H9 (cell line): ENCODE data around the gene GSS. TPM values are rescaled to one million over a fixed set of nuclear protein-coding genes. Genes with fewer than 3 reads are reported as not detected.

Source experiments
- DNase-seq: peaks from one replicate; pipeline ENCODE4 v3.0.0-alpha.2; 2017
- H2AFZ ChIP-seq: one replicate; pipeline ENCODE4 v1.6.1; 2013; ENCODE audit warnings: mild to moderate bottlenecking, low read length, control low read depth, moderate library complexity
- H2AK5ac ChIP-seq: 2 replicates; pipeline ENCODE4 v1.6.1; 2013; ENCODE audit warnings: low read length, control low read depth, mixed read lengths; ENCODE audit not compliant: insufficient read length
- H2BK120ac ChIP-seq: one replicate; pipeline ENCODE4 v1.6.1; 2013; ENCODE audit warnings: low read depth, mild to moderate bottlenecking, low read length, control low read depth, inconsistent platforms; ENCODE audit not compliant: poor library complexity, severe bottlenecking
- H2BK12ac ChIP-seq: 2 replicates; pipeline ENCODE4 v1.6.1; 2013; ENCODE audit warnings: low read length, control low read depth, mixed read lengths, low read depth; ENCODE audit not compliant: insufficient read length
- H2BK15ac ChIP-seq: 2 replicates; pipeline ENCODE4 v1.6.1; 2013; ENCODE audit warnings: low read depth, low read length, control low read depth
- H2BK20ac ChIP-seq: one replicate; pipeline ENCODE4 v1.6.1; 2013; ENCODE audit warnings: low read depth, mild to moderate bottlenecking, low read length, control low read depth, inconsistent platforms; ENCODE audit not compliant: poor library complexity, severe bottlenecking
- H2BK5ac ChIP-seq: 2 replicates; pipeline ENCODE4 v1.6.1; 2013; ENCODE audit warnings: low read length, control low read depth, mixed read lengths; ENCODE audit not compliant: insufficient read length
- H3K14ac ChIP-seq: 2 replicates; pipeline ENCODE4 v1.6.1; 2013; ENCODE audit warnings: low read length, control low read depth; ENCODE audit not compliant: insufficient read depth
- H3K18ac ChIP-seq: 2 replicates; pipeline ENCODE4 v1.6.1; 2013; ENCODE audit warnings: low read depth, mild to moderate bottlenecking, mixed read lengths, low read length, control low read depth; ENCODE audit not compliant: insufficient read length
- H3K23ac ChIP-seq: 2 replicates; pipeline ENCODE4 v1.6.1; 2013; ENCODE audit warnings: low read length, control low read depth, mixed read lengths, low read depth; ENCODE audit not compliant: insufficient read length
- H3K23me2 ChIP-seq: 2 replicates; pipeline ENCODE4 v1.6.1; 2013; ENCODE audit warnings: low read depth, mild to moderate bottlenecking, mixed read lengths, low read length, control low read depth; ENCODE audit not compliant: insufficient read length, poor library complexity, severe bottlenecking
- H3K27ac ChIP-seq: 2 replicates; pipeline ENCODE4 v1.5.1; 2013; ENCODE audit warnings: low read length, control low read depth, mixed read lengths, low read depth; ENCODE audit not compliant: insufficient read length
- H3K27me3 ChIP-seq: 2 replicates; pipeline ENCODE4 v1.6.1; 2013; ENCODE audit warnings: low read length, control low read depth, inconsistent platforms; ENCODE audit not compliant: insufficient read depth
- H3K4ac ChIP-seq: 2 replicates; pipeline ENCODE4 v1.6.1; 2013; ENCODE audit warnings: low read depth, mild to moderate bottlenecking, control low read depth, inconsistent platforms, low read length, moderate library complexity
- H3K4me1 ChIP-seq: 2 replicates; pipeline ENCODE4 v1.6.1; 2013; ENCODE audit warnings: low read length, control low read depth, inconsistent platforms; ENCODE audit not compliant: insufficient read depth
- H3K4me2 ChIP-seq: 2 replicates; pipeline ENCODE4 v1.6.1; 2013; ENCODE audit warnings: low read length, control low read depth, mixed read lengths; ENCODE audit not compliant: insufficient read length, insufficient read depth
- H3K56ac ChIP-seq: 2 replicates; pipeline ENCODE4 v1.6.1; 2013; ENCODE audit warnings: low read depth, mild to moderate bottlenecking, mixed read lengths, low read length, control low read depth; ENCODE audit not compliant: insufficient read length
- H3K79me1 ChIP-seq: 2 replicates; pipeline ENCODE4 v1.6.1; 2013; ENCODE audit warnings: low read depth, mild to moderate bottlenecking, moderate library complexity, low read length, control low read depth, inconsistent platforms; ENCODE audit not compliant: insufficient read depth, poor library complexity, severe bottlenecking
- H3K79me2 ChIP-seq: 2 replicates; pipeline ENCODE4 v1.6.1; 2013; ENCODE audit warnings: low read length, control low read depth, inconsistent platforms; ENCODE audit not compliant: insufficient read depth
- H3K9ac ChIP-seq: 2 replicates; pipeline ENCODE4 v1.6.1; 2013; ENCODE audit warnings: low read length, control low read depth, mixed read lengths; ENCODE audit not compliant: insufficient read length; ENCODE audit errors: extremely low read depth
- H3K9me3 ChIP-seq: one replicate; pipeline ENCODE4 v1.6.1; 2013; ENCODE audit warnings: low read depth, low read length, inconsistent platforms; ENCODE audit not compliant: control insufficient read depth
- H3T11ph ChIP-seq: one replicate; pipeline ENCODE4 v1.6.1; 2013; ENCODE audit warnings: mild to moderate bottlenecking, low read length, control low read depth, inconsistent platforms
- H4K20me1 ChIP-seq: one replicate; pipeline ENCODE4 v1.6.1; 2013; ENCODE audit not compliant: control insufficient read depth, insufficient read length, insufficient read depth
- H4K5ac ChIP-seq: 2 replicates; pipeline ENCODE4 v1.6.1; 2013; ENCODE audit warnings: low read depth, mild to moderate bottlenecking, mixed read lengths, low read length, control low read depth; ENCODE audit not compliant: insufficient read length
- H4K8ac ChIP-seq: replicated peaks from 2 replicates; pipeline ENCODE4 v1.6.1; 2013; ENCODE audit warnings: low read length, control low read depth, mixed read lengths, low read depth; ENCODE audit not compliant: insufficient read length
- H4K91ac ChIP-seq: 2 replicates; pipeline ENCODE4 v1.6.1; 2013; ENCODE audit warnings: low read depth, mild to moderate bottlenecking, moderate library complexity, mixed read lengths, low read length, control low read depth; ENCODE audit not compliant: insufficient read length
- H3K27ac Mint-ChIP-seq, 3 experiments: 2 replicates in 2 of 3; 3 replicates in 1 of 3; pipeline ENCODE4 v1.8.0; 2020 to 2021; ENCODE audit warnings: mixed read lengths in 3 of 3, mild to moderate bottlenecking in 1 of 3, moderate library complexity in 1 of 3
- H3K27me3 Mint-ChIP-seq: 2 replicates; pipeline ENCODE4 v1.8.0; 2021; ENCODE audit warnings: low read depth, mild to moderate bottlenecking, moderate library complexity, mixed read lengths
- H3K36me3 Mint-ChIP-seq, 3 experiments: 2 replicates in 2 of 3; 3 replicates in 1 of 3; pipeline ENCODE4 v1.8.0; 2020 to 2021; ENCODE audit warnings: low read depth in 3 of 3, mixed read lengths in 3 of 3; ENCODE audit not compliant: insufficient read depth in 1 of 3
- H3K4me1 Mint-ChIP-seq, 2 experiments: 2 replicates each; pipeline ENCODE4 v1.8.0; 2020; ENCODE audit warnings: mixed read lengths in 2 of 2
- H3K4me3 Mint-ChIP-seq, 2 experiments: 2 replicates in 1 of 2; 3 replicates in 1 of 2; pipeline ENCODE4 v1.8.0; 2020 to 2021; ENCODE audit warnings: mild to moderate bottlenecking in 2 of 2, mixed read lengths in 2 of 2, moderate library complexity in 1 of 2
- H3K9me3 Mint-ChIP-seq, 2 experiments: 2 replicates in 1 of 2; 3 replicates in 1 of 2; pipeline ENCODE4 v1.8.0; 2020; ENCODE audit warnings: mild to moderate bottlenecking in 2 of 2, mixed read lengths in 2 of 2, moderate library complexity in 1 of 2
- CTCF ChIP-seq: fragments of 200-600 bp; sonication (generic); conservative IDR thresholded peaks from 3 replicates; pipeline ENCODE4 v1.8.0; 2021; ENCODE audit warnings: antibody characterized with exemption, mild to moderate bottlenecking
- total RNA-seq: library from RNA; stranded (reverse); gene quantifications from 2 replicates; pipeline ENCODE4 v1.2.1, GENCODE V29; 2021

GSS gene
- total RNA-seq, 1 experiment from 2014 or later = 48.5 TPM

GRCh38 chr20:34948030-34948429, 7.6 kb downstream of the GSS start:
- no peak overlapping the region for H3K9ac ChIP-seq
- H3K4ac ChIP-seq = no peak overlapping the region
- H4K91ac ChIP-seq = no peak overlapping the region
- H3K56ac ChIP-seq = no peak overlapping the region
- DNase-seq = no peak
- H3K18ac ChIP-seq = no peak overlapping the region
- no peak overlapping the region for H2BK20ac ChIP-seq
- 0 out of 7 replicates have a peak overlapping the region, but pooled peaks of 1 of the 3 experiments have one; percentile 7 for H3K27ac Mint-ChIP-seq
- H3K4me2 ChIP-seq = no peak overlapping the region
- no peak overlapping the region for H3K27ac ChIP-seq
- no peaks in the 10 kb centered on the region for H3K9me3 ChIP-seq
- no peaks in the 10 kb centered on the region for H3K23me2 ChIP-seq
- H2AK5ac ChIP-seq = no peak overlapping the region
- H3K27me3 ChIP-seq = no peaks in the 10 kb centered on the region
- H3K27me3 Mint-ChIP-seq = no peaks in the 10 kb centered on the region
- H3K4me1 ChIP-seq = no peaks in the 10 kb centered on the region
- peaks cover 11 to 16% of the 10 kb centered on the region in 2 experiments for H3K4me1 Mint-ChIP-seq
- TF ChIP-seq CTCF = no peak
- H2BK120ac ChIP-seq = no peak overlapping the region
- no peaks in the 10 kb centered on the region for H4K20me1 ChIP-seq
- H3K36me3 Mint-ChIP-seq = peaks cover 0 to 23% (median 9%) of the 10 kb centered on the region in 3 experiments; a peak in 5 of 7 replicates
- no peak overlapping the region for H3K4me3 Mint-ChIP-seq
- no peaks in the 10 kb centered on the region for H3K79me1 ChIP-seq
- H3K9me3 Mint-ChIP-seq = no peaks in the 10 kb centered on the region
- H2BK5ac ChIP-seq = no peak overlapping the region
- H3T11ph ChIP-seq = no peak overlapping the region
- no peak overlapping the region for H3K23ac ChIP-seq
- H2BK12ac ChIP-seq = no peak overlapping the region
- H2BK15ac ChIP-seq = no peak overlapping the region
- no peak overlapping the region for H4K5ac ChIP-seq
- H2AFZ ChIP-seq = no peak overlapping the region
- no peak overlapping the region for H3K14ac ChIP-seq
- no peaks in the 10 kb centered on the region for H3K79me2 ChIP-seq
- no peak overlapping the region for H4K8ac ChIP-seq
